Measurements from ENCODE around the gene TPGS1. TPM values are rescaled to one million over a fixed set of nuclear protein-coding genes. Genes with fewer than 3 reads are reported as not detected.

TPGS1 gene
- total and polyA plus RNA-seq, 2 experiments from 2014 or later: 56.2 to 67.1 TPM

DNA sequence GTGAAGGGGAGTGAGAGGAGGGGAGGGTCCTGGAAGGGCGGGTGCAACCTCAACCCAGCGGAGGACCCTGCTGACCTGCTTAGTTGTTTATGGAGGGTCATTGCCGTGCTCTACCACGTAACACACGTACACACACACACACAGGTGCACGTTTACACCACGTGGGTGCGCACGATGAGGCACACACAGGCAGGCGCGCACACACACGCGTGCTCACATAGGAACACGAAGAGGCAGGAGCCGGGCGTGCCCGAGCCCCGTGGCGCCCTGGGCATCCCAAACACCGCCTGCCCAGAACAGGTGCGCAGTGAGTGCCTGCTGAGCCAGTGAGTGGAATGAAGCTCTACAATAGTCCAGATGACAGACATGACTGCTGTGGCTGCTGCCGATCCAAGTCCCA lies 22.2 kb upstream of the TPGS1 start:
- no peaks in the 10 kb centered on the region for H3K36me3 ChIP-seq
- H3K4me1 ChIP-seq (ENCODE audit: low read depth): peaks cover 4% of the 10 kb centered on the region
- H3K9me3 ChIP-seq (ENCODE audit: low read depth): no peaks in the 10 kb centered on the region
- no peak overlapping the region for H3K27ac ChIP-seq
- TF ChIP-seq, protein P1, sequence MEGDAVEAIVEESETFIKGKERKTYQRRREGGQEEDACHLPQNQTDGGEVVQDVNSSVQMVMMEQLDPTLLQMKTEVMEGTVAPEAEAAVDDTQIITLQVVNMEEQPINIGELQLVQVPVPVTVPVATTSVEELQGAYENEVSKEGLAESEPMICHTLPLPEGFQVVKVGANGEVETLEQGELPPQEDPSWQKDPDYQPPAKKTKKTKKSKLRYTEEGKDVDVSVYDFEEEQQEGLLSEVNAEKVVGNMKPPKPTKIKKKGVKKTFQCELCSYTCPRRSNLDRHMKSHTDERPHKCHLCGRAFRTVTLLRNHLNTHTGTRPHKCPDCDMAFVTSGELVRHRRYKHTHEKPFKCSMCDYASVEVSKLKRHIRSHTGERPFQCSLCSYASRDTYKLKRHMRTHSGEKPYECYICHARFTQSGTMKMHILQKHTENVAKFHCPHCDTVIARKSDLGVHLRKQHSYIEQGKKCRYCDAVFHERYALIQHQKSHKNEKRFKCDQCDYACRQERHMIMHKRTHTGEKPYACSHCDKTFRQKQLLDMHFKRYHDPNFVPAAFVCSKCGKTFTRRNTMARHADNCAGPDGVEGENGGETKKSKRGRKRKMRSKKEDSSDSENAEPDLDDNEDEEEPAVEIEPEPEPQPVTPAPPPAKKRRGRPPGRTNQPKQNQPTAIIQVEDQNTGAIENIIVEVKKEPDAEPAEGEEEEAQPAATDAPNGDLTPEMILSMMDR (IDR thresholded peaks at IDR 0.05; ENCODE audit: low read depth, low read length): no peak
- no peak overlapping the region for H3K4me3 ChIP-seq
- H3K27me3 ChIP-seq: no peaks in the 10 kb centered on the region
- no peak for DNase-seq (ENCODE audit: low read depth in 1 of 2, low spot score in 1 of 2)

GRCh38 chr19:485583-486236 lies 21.6 kb upstream of the TPGS1 start:
- Histone ChIP-seq H3K36me3 (no peaks in the 10 kb centered on the region), H3K4me3 (no peak overlapping the region), H3K9me3 (ENCODE audit: low read depth) (no peaks in the 10 kb centered on the region), H3K27me3 (no peaks in the 10 kb centered on the region), H3K4me1 (ENCODE audit: low read depth) (peaks cover 5% of the 10 kb centered on the region), H3K27ac (no peak overlapping the region)
- TF ChIP-seq, protein P1 (IDR thresholded peaks at IDR 0.05; ENCODE audit: low read depth, low read length): no peak
- peak in 1 of 2 donors; percentile 60 for DNase-seq (ENCODE audit: low read depth in 1 of 2, low spot score in 1 of 2)

DNA sequence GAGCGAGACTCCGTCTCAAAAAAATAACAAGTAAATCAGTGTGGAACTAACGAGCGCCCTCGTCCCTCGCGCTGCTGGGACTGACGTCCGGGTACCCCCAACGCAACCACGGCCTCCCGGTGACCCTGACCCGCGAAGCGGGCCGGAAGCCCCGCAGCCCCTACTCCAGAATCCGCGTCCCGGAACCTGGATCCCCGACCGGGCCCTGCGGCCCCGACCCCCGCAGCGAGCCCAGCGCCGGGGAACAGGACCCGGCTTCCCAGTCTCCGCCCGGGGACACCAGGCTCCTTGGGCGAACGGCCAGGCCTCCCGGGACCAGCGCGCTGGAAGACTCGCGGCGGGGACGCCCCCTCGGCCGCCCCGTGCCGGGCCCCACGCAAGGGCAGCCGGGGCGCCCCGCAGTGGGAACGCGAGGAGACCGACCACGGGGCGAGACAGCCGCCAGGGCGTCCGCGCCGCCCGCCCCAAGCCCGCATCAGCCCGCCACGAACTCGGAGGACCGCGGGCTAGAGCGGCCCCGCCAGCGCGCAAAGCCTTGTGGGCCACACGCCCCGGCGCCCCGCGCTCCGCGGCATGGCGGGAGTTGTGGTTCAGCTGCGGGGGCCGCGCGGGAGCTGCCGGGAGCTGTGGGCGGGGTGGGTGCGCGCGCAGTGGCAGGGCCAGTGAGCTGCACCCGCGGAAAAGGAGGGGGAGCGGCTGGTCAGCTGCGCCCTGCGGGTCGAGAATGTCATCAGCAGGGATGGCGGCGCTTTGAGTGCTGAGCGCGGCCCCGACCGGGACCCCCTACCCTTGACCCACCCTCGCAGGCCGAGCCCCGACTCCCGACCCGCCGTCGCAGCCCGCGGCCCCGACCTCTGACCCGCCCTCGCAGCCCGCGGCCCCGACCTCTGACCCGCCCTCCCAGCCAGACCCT lies 18.5 kb upstream of the TPGS1 start:
- Histone ChIP-seq H3K9me3 (ENCODE audit: low read depth) (no peaks in the 10 kb centered on the region), H3K27ac (peak overlapping the region; percentile 94), H3K4me3 (peak overlapping the region; percentile 87), H3K27me3 (no peaks in the 10 kb centered on the region), H3K4me1 (ENCODE audit: low read depth) (peaks cover 5% of the 10 kb centered on the region), H3K36me3 (no peaks in the 10 kb centered on the region)
- DNase-seq (ENCODE audit: low read depth in 1 of 2, low spot score in 1 of 2): peak; percentile 97 to 98
- TF ChIP-seq, protein P1 (IDR thresholded peaks at IDR 0.05; ENCODE audit: low read depth, low read length): no peak

DNA sequence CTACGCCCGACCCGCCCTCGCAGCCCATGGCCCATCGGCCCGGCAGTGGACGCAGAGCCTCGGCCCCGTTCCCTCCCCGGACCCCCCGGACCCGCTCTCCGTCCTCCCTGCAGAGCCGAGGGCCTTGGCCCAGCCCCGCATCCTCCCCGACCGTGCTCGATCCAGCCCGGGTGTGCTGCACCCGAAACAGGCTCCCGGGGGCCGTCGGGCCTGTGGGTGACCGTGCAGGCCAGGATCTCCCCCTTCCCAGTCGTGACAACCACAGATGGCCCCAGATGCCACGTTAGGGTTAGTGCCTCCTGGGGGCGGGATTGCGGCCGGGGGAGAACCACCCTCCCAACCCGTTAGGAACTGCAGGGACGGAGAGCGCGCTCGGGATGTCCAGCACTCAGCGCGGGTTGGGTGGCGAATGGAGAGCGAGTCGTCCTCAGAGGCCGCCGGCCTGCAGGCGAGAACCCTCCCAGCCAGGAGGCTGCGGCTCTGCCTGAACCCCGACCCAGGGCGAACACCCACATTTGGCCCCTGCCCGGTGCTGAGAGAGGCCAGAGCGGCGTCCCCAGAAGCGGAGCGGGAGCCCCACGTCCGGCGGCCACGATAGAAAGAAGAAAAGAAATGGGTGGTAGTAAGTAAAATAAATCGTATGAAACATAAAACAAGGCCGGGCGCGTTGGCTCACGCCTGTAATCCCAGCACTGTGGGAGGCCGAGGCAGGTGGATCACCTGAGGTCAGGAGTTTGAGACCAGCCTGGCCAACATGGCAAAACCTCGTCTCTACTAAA lies 17.7 kb upstream of the TPGS1 start:
- DNase-seq (ENCODE audit: low read depth in 1 of 2, low spot score in 1 of 2): peak; percentile 42 to 54
- Histone ChIP-seq H3K4me1 (ENCODE audit: low read depth) (peaks cover 5% of the 10 kb centered on the region), H3K27ac (peak overlapping the region; percentile 65), H3K36me3 (no peaks in the 10 kb centered on the region), H3K4me3 (peak overlapping the region; percentile 87), H3K9me3 (ENCODE audit: low read depth) (no peaks in the 10 kb centered on the region), H3K27me3 (no peaks in the 10 kb centered on the region)
- TF ChIP-seq, protein P1 (IDR thresholded peaks at IDR 0.05; ENCODE audit: low read depth, low read length): no peak

- Histone ChIP-seq H3K27me3 (peaks cover 3% of the 10 kb centered on the region), H3K36me3 (no peaks in the 10 kb centered on the region), H3K9me3 (ENCODE audit: low read depth) (no peaks in the 10 kb centered on the region), H3K4me1 (ENCODE audit: low read depth) (peaks cover 5% of the 10 kb centered on the region), H3K4me3 (no peak overlapping the region), H3K27ac (no peak overlapping the region)
- no peak for DNase-seq (ENCODE audit: low read depth in 1 of 2, low spot score in 1 of 2)
- TF ChIP-seq, protein P1 (IDR thresholded peaks at IDR 0.05; ENCODE audit: low read depth, low read length): no peak
These were observed 16.1 kb upstream of the TPGS1 start for GRCh38 chr19:491146-491741.

Measured in cardiac muscle cell (in vitro differentiated cells and primary cell).